ENCODE data around the gene PRPF6. TPM values are rescaled to one million over a fixed set of nuclear protein-coding genes. Genes with fewer than 3 reads are reported as not detected.

Gene PRPF6
- total RNA-seq, 1 donor from 2014 or later, result 42.4 TPM

GRCh38 chr20:64062596-64063388, 81.9 kb downstream of the PRPF6 start, which contains the start of gene TCEA2:
TCEA2 (plus strand) TSS chr20:64063198; CDS start chr20:64063313, 115 bp downstream.
- peak; percentile 98 for DNase-seq (ENCODE audit: low read depth)

DNA sequence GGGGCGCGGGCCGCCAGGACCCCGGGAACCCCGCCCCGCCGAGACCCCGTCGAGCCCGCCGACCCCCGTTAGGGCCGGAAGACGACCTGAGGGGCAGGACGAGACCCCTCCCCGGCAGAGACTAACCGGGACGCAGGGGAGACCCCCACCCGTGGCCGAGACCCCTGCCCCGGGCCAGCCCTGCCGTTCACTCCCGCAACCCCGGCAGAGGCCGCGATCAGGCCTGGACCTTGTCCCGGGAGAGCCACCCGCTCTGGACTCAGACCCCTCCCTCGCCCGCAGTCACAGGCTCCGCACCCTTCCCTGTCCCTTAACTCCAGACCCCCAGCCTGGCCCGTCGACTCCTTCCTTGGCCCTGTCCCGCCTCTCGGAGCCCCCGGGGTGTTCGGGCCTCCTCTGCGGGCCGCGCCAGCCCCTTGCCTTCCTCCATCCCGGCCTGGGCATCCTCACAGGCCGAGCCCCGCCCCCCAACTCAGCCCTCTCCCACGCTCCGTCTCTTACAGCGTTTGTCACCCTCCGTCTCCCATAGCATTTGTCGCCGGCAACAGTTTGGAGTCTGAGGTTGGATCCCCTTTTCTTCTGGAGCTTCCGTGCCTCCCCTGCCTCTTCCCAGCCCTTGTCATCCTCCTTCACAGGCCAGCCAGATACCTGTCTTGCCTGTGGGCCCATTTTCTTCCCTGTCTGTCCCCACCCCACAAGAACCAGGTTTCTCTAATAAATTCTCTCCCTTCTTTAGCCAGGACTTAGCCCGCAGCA, 82.6 kb downstream of the PRPF6 start:
- DNase-seq (ENCODE audit: low read depth), result no peak

DNA sequence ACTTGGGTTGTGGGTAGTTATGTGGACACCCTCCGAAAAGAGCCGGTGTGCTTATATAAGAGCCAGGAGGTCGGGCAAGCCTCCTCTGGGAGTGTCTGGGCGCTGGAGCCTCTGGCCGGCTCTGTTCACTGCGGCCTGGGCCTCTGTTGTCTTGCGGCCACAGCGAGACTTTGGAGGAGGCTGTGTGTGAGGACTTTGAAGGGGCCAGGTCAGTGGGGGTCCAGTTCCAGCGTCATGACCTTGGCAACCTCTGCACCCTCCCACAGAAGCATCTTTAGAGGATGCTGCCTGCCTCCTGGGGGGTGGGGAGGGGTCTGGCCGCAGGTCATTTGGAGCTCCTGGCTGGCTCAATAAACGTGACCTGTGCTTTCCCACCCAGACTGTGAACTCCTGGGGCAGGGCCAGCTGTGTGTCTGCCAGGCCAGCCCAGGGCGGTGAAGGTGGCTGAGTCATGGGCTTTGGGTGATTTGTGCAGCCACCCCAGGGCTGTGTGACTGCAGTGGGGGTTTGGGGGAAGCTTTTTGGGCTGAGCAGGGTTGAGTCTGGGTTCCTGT, 83.3 kb downstream of the PRPF6 start:
- DNase-seq (ENCODE audit: low read depth), result peak; percentile 51

DNA sequence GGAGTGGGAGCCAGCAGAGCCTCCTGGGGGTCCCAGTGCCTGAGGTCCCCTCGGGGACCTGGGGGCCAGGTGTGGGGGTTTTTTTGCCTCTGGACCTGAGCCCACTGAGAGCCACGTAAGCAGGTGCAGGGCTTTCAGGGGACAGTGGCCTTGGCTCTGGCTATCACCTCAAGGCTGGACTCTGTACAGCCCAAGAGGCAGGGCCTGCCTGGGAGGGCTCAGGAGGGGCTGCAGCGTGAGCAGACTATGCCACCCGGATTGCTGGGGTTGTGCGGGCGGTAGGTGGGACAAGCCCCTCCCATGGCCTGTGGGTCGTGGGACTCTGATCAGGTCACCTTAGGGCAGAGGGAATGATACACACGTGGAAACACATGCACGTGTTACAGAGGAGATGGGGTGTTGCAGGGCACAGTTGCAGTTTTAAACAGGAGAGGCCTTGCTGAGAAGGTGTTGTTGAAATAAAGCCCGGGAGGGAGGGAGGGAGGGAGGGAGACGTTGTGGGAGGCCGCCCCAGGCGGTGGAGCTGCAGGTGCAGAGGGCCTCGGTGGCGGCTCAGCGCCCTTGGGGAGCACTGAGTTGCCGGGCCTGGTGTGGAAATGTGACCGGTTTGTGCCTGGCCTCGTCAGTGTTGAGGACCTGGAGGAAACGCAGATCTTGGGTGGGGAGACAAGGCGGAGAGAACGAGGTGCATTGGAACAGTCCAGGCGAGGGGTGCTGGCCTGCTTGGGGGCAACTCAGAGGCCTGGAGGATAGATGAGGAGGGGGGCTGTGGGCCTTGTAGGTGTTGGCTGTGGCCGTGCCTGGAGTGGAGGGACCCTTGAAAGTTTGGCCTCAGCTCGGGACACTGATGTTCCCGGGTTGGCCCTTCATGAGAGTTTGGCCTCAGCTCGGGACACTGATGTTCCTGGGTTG, 84.4 kb downstream of the PRPF6 start:
- no peak for DNase-seq (ENCODE audit: low read depth)

- DNase-seq (ENCODE audit: low read depth), result peak; percentile 73
Observed at GRCh38 chr20:64065974-64066343, 85.0 kb downstream of the PRPF6 start.

DNA sequence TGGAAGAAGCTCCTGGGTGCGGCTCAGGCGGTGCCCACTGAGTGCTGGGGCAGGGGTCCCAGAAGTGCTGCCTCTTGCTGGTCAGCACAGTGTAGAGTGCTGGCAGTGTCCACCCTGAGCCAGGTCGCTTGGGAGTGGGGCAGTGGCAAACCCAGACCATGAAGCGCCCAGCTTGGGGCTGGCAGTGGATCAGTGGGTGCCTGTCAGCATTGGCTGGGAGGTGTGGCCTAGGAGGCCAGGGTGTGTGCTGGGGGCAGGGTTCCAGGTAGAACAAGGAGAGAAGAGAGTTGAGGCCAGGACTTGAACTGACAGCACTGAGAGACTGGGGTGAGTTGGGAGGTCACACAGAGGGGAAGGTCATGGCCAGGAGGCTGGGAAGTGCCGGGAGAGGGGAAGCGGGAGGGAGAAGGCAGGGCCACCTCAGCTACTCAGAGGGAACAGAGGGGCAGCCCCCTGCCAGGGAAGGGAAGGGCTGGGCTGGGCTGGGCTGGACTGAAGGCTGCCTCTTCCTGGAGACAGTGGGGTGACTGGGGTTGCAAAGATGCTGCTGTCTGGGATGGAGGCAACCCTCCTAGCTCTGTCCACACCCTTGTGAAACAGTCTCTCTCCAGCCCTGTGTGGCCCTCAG, 86.2 kb downstream of the PRPF6 start:
- DNase-seq (ENCODE audit: low read depth), result no peak

- no peak for DNase-seq (ENCODE audit: low read depth)
Observed at GRCh38 chr20:64067733-64068307, 86.9 kb downstream of the PRPF6 start.

- DNase-seq (ENCODE audit: low read depth), result peak; percentile 45
Observed at GRCh38 chr20:64068386-64069208, 87.7 kb downstream of the PRPF6 start.

DNA sequence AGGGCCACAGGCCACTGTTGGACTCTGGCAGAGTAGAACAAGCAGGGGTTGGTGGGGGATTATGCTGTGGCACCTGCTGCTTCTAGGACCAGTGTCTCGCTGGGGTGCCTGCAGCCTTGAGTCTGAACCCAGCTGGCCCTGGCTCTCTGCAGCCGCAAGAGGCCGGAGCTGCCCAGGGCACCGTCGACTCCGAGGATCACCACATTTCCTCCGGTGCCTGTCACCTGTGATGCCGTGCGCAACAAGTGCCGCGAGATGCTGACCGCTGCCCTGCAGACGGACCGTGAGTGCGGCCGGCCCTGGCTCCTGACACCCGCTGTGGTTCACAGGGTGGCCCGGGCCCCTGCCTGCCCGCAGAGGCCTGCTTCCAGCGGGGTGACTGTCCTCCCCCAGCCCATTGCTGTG, 88.3 kb downstream of the PRPF6 start:
- no peak for DNase-seq (ENCODE audit: low read depth)

- no peak for DNase-seq (ENCODE audit: low read depth)
Observed at GRCh38 chr20:64069614-64070243, 88.8 kb downstream of the PRPF6 start.

DNA sequence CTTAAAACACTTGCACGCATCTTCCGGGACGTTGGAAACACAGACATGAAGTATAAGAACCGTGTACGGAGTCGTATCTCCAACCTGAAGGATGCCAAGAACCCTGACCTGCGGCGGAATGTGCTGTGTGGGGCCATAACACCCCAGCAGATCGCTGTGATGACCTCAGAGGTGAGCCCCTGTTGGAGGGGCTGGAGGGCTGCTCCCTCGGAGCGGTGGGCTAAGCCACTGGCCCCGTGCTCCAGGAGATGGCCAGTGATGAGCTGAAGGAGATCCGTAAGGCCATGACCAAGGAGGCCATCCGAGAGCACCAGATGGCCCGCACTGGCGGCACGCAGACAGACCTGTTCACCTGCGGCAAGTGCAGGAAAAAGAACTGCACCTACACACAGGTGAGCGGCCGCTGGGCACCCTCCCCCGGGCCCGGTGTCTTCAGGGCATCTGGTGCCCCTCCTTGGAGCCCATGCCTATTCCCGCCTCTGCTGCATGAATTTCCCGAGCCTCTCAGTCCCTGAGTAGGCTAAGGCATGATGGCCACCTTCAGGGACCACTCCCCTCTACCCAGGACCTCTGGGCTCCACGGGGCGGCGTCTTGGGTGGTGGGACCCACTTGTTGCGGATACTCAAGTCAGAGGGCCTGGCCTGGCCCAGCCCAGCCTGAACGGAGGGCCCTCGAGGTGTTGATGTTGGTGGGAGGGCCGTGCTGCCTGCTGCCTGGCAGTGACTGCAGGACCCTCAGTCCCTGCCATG, 89.5 kb downstream of the PRPF6 start:
- DNase-seq (ENCODE audit: low read depth), result no peak

DNA sequence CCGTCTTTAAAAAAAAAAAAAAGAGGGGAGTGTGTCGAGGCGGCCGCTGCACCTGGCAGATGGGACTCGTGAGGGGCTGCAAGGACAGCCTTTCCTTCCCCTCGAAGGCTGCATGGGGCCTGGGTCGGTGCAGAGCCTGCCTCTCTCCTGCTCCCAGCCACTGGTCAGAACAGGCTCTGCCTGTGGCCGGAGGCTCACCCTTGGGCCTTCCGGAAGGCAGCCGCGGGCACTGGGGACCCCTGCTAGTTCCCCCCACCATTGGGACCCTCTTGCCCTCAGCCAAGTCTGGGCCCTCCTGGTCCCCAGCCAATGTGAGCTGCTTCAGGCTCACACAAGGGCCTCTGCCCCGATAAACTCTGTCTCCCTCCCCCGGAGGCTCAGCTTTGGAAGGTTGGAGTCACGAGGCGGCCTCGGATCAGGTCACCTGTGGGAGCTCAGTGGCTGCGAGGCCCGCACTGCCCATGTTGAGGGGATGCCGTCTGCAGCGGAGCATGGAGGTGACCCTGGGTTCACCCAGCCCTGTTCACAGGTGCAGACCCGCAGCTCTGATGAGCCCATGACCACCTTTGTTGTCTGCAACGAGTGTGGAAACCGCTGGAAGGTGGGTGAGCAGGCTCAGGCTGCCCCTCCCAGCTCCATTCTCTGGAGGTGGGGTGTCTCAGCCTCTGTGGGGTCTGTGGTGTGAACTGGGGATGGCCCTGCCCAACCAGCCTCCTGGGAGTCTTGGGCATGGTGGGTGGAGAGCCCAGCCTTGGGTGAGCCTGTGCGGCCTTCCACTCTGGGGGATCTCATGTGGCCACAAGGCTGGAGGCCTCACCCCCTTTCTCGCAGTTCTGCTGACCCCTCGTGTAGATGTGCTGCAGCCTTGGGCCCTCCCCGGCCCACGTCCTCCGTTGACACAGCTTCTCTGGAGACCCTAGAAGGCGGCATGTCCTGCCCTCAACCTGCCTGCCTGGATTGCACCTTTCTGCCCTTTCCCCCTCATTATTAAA, 90.7 kb downstream of the PRPF6 start:
- no peak for DNase-seq (ENCODE audit: low read depth)

DNA sequence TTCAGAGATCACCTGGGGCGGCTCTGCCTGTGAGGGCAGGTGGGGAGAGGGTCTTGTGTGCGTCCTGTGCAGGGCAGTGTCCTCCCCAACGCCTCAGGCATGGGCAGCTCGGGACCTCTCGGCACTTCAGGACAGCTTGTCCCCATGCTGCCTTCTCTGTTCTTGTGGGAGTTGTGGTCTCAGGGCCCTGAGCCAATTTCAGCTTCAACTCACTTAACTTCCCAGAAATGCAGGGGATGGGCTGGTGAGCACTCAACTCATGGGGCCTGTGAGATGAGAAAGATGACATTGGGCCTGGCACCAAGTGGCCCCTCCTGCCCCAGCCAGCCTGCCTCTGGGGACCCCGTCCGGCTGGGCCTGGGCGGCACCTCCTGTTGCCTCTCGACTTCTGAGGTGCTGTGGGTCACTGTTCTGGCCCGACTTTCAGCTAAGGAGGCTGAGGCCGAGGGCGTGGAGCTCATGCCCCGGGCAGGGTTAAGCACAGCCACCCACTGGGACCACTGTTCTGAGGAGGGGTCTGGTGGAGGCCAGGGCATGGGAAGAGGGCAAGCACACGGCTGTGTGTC, 91.6 kb downstream of the PRPF6 start:
- no peak for DNase-seq (ENCODE audit: low read depth)

- DNase-seq (ENCODE audit: low read depth), result no peak
Observed at GRCh38 chr20:64073476-64074183, 92.7 kb downstream of the PRPF6 start.

- no peak for DNase-seq (ENCODE audit: low read depth)
Observed at GRCh38 chr20:64074184-64074789, 93.4 kb downstream of the PRPF6 start.

DNA sequence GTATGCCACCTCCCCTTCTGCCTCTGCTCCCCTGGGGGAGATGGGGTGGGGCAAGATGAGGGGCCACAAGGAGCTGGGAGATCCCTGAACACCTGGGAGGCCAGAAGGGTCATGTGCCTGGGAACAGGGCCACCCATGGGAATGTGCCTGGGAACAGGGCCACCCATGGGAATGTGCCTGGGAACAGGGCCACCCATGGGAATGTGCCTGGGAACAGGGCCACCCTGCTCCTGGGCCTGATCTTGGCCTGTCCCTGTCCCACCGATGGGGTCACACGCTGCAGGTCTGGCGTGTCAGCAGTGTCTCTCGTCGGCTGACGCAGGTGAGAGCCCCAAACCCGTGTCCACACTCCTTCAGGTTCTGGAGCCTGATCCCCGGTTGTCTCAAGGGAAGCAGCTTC, 94.0 kb downstream of the PRPF6 start:
- DNase-seq (ENCODE audit: low read depth), result no peak
